CD1c-positive myeloid dendritic cell (primary cell): ENCODE results near the gene PTPRE.

ENCODE experiments used
- DNase-seq: peaks from one replicate; pipeline ENCODE4 v3.0.0-alpha.2; 2016; ENCODE audit errors: extremely low spot score

PTPRE gene

DNA sequence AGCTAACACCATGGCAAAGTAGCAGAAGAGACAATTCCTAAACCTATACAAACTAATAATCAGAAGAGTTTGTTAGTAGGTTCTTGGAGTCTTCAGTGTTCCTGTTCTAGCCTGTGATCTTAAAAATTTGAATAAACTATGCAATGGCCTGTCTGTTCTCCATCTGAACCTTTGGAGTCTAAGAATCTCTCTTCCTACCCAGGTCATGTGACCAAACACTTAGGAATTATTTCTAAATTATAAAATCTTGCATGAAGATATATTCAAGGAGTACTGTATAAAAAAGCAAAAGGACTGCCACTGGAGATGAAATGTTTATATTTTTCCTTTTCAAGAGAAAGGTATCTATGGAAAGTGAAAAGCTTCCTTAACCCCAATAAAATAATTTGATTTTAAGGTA, 216.9 kb downstream of the PTPRE start:
- no peak for DNase-seq

- no peak for DNase-seq
Measured at GRCh38 chr10:128124813-128125403, 218.0 kb downstream of the PTPRE start.

- no peak for DNase-seq
Measured at GRCh38 chr10:128125416-128125943, 218.6 kb downstream of the PTPRE start.

DNA sequence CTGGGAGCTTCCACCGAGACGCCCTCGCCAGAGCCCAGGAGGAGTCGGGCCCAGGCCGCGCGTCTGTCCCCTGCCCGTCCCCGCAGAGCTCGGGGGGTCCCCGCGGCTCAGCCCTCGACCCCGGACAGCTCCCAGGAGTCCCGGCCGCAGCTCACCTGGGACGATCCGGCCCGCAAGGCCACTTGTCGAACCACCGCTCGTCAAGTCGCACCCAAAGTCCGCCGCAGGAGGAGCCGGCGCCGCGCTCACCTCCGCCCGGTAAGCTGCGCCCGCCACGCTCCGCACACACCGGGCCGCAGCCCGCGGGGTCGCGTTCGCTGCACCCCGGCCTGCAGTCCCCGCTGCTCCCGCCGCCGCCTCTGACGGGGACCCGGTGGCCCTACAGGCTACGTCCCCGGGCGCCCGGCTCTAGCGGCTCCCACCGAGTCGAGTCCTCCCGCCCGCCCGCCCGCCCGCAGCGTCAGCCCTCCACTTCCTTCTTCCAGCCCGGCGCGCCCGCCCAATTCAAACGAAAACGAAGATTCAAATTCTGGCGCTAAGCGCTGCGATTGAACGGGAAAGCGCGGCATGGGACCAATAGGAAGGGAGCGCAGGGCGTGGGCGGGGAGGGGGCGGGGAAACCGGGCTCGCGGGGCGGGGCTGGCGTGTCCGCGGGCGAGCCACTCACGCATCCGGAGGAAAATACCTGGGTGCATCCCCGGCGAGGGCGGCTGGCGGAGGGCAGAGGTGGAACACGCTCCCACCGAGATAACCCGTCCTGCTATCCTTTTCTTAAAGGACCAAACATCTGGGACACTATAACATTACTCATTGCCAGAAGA, 219.3 kb downstream of the PTPRE start, which contains the start of gene MKI67:
Gene MKI67 (minus strand): TSS at position 480 of the 821 bp plus-strand sequence. CDS start 756 bp downstream, outside the sequence.
- peak; percentile 98 for DNase-seq

DNA sequence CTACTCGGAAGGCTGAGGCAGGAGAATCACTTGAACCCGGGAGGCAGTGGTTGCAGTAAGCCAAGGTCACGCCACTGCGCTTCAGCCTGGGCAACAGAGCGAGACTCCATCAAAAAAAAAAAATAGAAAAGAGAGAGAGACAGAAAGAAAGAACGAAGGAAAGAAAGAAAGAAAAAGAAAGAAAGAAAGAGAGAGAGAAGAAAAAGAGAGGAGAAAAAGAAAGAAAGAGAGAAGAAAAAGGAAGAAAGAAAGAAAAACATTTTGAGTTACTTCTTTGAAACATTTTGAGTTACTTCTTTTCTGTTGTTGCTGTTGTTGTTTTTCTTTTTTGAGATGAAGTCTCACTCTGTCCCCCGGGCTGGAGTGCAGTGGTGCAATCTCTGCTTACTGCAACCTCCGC, 221.7 kb downstream of the PTPRE start:
- DNase-seq = no peak

DNA sequence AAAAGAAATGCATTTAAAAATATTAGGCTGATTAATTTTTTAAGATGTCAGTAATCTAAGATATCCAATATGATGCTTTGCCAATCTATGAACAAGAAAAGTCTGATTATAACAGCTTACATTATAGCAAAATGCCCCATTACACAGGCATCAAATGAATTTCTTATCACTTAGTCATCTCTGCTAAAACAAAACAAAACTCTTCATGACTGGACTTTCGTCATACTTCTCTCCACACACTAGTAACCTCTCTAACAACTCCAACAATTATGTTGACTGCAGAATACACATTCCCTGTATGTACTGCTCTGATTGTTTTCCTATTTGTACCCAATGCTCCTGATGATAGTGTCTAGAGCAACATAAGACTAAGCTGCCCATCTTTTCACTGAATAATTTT, 223.1 kb downstream of the PTPRE start:
- DNase-seq = no peak
